SK-N-SH treated with all-trans-retinoic acid at 6 μM for 48 hours (cell line): ENCODE results near the gene SOWAHA.

Experiments
- ATAC-seq: fragments of 200-7000 bp; cut with Tn5 transposase; 3 replicates; pipeline ENCODE4 v1.9.1; 2020; ENCODE audit warnings: mild to moderate bottlenecking, moderate library complexity
- ARNTL ChIP-seq: fragments of 450-650 bp; formaldehyde crosslinking; IDR thresholded peaks from 2 replicates; pipeline ENCODE4 v1.5.0; 2020; ENCODE audit warnings: low read depth, mild to moderate bottlenecking, moderate library complexity, borderline replicate concordance
- BACH2 ChIP-seq: fragments of 250-450 bp; sonication (Bioruptor Pico); IDR thresholded peaks from 2 replicates; pipeline ENCODE4 v1.9.0; 2021; ENCODE audit warnings: mild to moderate bottlenecking, borderline replicate concordance
- CREB5 ChIP-seq: fragments of 250-450 bp; sonication (Bioruptor Pico); IDR thresholded peaks from 2 replicates; pipeline ENCODE4 v1.5.1; 2020; ENCODE audit warnings: low read depth, mild to moderate bottlenecking, moderate library complexity
- CSDC2 ChIP-seq: fragments of 250-450 bp; sonication (Bioruptor Pico); IDR thresholded peaks from 2 replicates; pipeline ENCODE4 v1.5.0; 2020; ENCODE audit warnings: mild to moderate bottlenecking, moderate library complexity
- CSRNP3 ChIP-seq: fragments of 250-450 bp; sonication (Bioruptor Pico); IDR thresholded peaks from 2 replicates; pipeline ENCODE4 v1.5.1; 2021; ENCODE audit warnings: mild to moderate bottlenecking, moderate library complexity
- ESRRG ChIP-seq: fragments of 250-450 bp; sonication (Bioruptor Pico); IDR thresholded peaks from 2 replicates; pipeline ENCODE4 v1.6.1; 2021; ENCODE audit warnings: mild to moderate bottlenecking
- GLIS3 ChIP-seq: fragments of 250-450 bp; sonication (Bioruptor Pico); IDR thresholded peaks from 2 replicates; pipeline ENCODE4 v1.5.0; 2020; ENCODE audit warnings: mild to moderate bottlenecking, moderate library complexity
- ISL1 ChIP-seq: fragments of 250-450 bp; sonication (Bioruptor Pico); IDR thresholded peaks from 2 replicates; pipeline ENCODE4 v2.1.2; 2022; ENCODE audit warnings: mild to moderate bottlenecking, moderate library complexity
- OSR1 ChIP-seq: fragments of 250-450 bp; sonication (Bioruptor Pico); IDR thresholded peaks from 2 replicates; pipeline ENCODE4 v1.8.0; 2022; ENCODE audit warnings: moderate library complexity, mild to moderate bottlenecking, inconsistent platforms
- PPARA ChIP-seq: fragments of 250-450 bp; sonication (Bioruptor Pico); IDR thresholded peaks from 2 replicates; pipeline ENCODE4 v1.5.0; 2020; ENCODE audit warnings: mild to moderate bottlenecking, borderline replicate concordance
- RARB ChIP-seq: fragments of 250-450 bp; sonication (Bioruptor Pico); IDR thresholded peaks from 2 replicates; pipeline ENCODE4 v1.8.0; 2021; ENCODE audit warnings: mild to moderate bottlenecking, moderate library complexity
- SNAI2 ChIP-seq: fragments of 250-450 bp; sonication (Bioruptor Pico); IDR thresholded peaks from 2 replicates; pipeline ENCODE4 v1.5.0; 2020; ENCODE audit warnings: mild to moderate bottlenecking, moderate library complexity
- TCF4 ChIP-seq: fragments of 250-450 bp; sonication (Bioruptor Pico); IDR thresholded peaks from 2 replicates; pipeline ENCODE4 v1.8.0; 2021; ENCODE audit warnings: mild to moderate bottlenecking, moderate library complexity, borderline replicate concordance
- TOX ChIP-seq: fragments of 250-450 bp; sonication (Bioruptor Pico); IDR thresholded peaks from 2 replicates; pipeline ENCODE4 v1.8.0; 2021; ENCODE audit warnings: mild to moderate bottlenecking, moderate library complexity, borderline replicate concordance
- TSHZ2 ChIP-seq: fragments of 250-450 bp; sonication (Bioruptor Pico); IDR thresholded peaks from 2 replicates; pipeline ENCODE4 v1.5.0; 2020; ENCODE audit warnings: mild to moderate bottlenecking, moderate library complexity
- ZC3H10 ChIP-seq: fragments of 250-450 bp; sonication (Bioruptor Pico); IDR thresholded peaks from 2 replicates; pipeline ENCODE4 v1.5.1; 2021; ENCODE audit warnings: mild to moderate bottlenecking, moderate library complexity
- ZFP3 ChIP-seq: fragments of 250-450 bp; sonication (Bioruptor Pico); IDR thresholded peaks from 2 replicates; pipeline ENCODE4 v1.5.0; 2020; ENCODE audit warnings: mild to moderate bottlenecking, moderate library complexity
- ZFP30 ChIP-seq: fragments of 450-650 bp; formaldehyde crosslinking; IDR thresholded peaks from 2 replicates; pipeline ENCODE4 v1.5.0; 2022; ENCODE audit warnings: mild to moderate bottlenecking, moderate library complexity
- ZNF565 ChIP-seq: fragments of 450-650 bp; formaldehyde crosslinking; conservative IDR thresholded peaks from 2 replicates; pipeline ENCODE4 v1.5.0; 2020; ENCODE audit warnings: low read depth, mild to moderate bottlenecking, moderate library complexity
- ZNF70 ChIP-seq: fragments of 450-650 bp; formaldehyde crosslinking; IDR thresholded peaks from 2 replicates; pipeline ENCODE4 v1.5.0; 2020; ENCODE audit warnings: mild to moderate bottlenecking, moderate library complexity
- ZNF8 ChIP-seq: fragments of 450-650 bp; formaldehyde crosslinking; IDR thresholded peaks from 2 replicates; pipeline ENCODE4 v1.5.0; 2020; ENCODE audit warnings: mild to moderate bottlenecking, moderate library complexity
- TF ChIP-seq, protein P1 (sequence below): fragments of 250-450 bp; sonication (Bioruptor Pico); IDR thresholded peaks from 2 replicates; pipeline ENCODE4 v1.8.0; 2020; ENCODE audit warnings: mild to moderate bottlenecking, moderate library complexity, borderline replicate concordance
- TF ChIP-seq, protein P2 (sequence below): fragments of 250-450 bp; sonication (Bioruptor Pico); IDR thresholded peaks from 2 replicates; pipeline ENCODE4 v1.8.0; 2021; ENCODE audit warnings: low read depth, mild to moderate bottlenecking, moderate library complexity, borderline replicate concordance

Gene SOWAHA

DNA sequence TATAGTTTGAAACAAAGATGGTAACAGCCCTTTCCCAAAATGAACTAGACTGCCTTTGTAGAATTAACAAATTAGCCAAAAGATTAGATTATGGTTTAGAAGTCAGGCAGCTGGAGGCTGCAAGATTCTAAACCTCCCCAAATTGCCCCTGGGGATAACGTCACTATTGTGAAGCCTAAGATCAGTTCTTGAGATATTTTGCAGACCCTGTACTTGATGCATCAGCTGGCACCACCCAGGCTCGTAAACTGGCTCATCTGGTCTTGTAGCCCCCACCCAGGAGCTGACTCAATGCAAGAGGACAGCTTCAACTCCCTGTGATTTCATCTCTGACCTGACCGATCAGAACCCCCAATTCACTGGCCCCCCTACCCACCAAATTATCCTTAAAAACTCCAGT lies 4.2 kb upstream of the SOWAHA start (continued):
- TF ChIP-seq CSRNP3 (CRISPR knock-in tag): no peak

GRCh38 chr5:132810605-132811004 lies 2.5 kb upstream of the SOWAHA start:
- TF ChIP-seq CREB5 (no peak), ESRRG (CRISPR knock-in tag) (no peak), ZNF8 (CRISPR knock-in tag) (no peak), TSHZ2 (CRISPR knock-in tag) (no peak), TCF4 (CRISPR knock-in tag) (no peak), RARB (no peak), ARNTL (no peak), GLIS3 (no peak), ZNF70 (CRISPR knock-in tag) (no peak), OSR1 (CRISPR knock-in tag) (no peak), PPARA (no peak), BACH2 (CRISPR knock-in tag) (no peak)
- TF ChIP-seq, protein P1, sequence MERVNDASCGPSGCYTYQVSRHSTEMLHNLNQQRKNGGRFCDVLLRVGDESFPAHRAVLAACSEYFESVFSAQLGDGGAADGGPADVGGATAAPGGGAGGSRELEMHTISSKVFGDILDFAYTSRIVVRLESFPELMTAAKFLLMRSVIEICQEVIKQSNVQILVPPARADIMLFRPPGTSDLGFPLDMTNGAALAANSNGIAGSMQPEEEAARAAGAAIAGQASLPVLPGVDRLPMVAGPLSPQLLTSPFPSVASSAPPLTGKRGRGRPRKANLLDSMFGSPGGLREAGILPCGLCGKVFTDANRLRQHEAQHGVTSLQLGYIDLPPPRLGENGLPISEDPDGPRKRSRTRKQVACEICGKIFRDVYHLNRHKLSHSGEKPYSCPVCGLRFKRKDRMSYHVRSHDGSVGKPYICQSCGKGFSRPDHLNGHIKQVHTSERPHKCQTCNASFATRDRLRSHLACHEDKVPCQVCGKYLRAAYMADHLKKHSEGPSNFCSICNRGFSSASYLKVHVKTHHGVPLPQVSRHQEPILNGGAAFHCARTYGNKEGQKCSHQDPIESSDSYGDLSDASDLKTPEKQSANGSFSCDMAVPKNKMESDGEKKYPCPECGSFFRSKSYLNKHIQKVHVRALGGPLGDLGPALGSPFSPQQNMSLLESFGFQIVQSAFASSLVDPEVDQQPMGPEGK (CRISPR knock-in tag): no peak
- no peak for ATAC-seq

- no peak for ATAC-seq
- TF ChIP-seq CSDC2 (CRISPR knock-in tag) (no peak), CREB5 (no peak), GLIS3 (no peak), ISL1 (CRISPR knock-in tag) (no peak), BACH2 (CRISPR knock-in tag) (no peak), RARB (no peak), TCF4 (CRISPR knock-in tag) (no peak), ZC3H10 (CRISPR knock-in tag) (no peak), ZNF8 (CRISPR knock-in tag) (no peak), ZNF70 (CRISPR knock-in tag) (no peak), ZFP30 (CRISPR knock-in tag) (no peak), CSRNP3 (CRISPR knock-in tag) (no peak), ZNF565 (CRISPR knock-in tag) (no peak), PPARA (no peak), ZFP3 (CRISPR knock-in tag) (no peak), SNAI2 (CRISPR knock-in tag) (no peak), TOX (CRISPR knock-in tag) (no peak)
- TF ChIP-seq, protein P2, sequence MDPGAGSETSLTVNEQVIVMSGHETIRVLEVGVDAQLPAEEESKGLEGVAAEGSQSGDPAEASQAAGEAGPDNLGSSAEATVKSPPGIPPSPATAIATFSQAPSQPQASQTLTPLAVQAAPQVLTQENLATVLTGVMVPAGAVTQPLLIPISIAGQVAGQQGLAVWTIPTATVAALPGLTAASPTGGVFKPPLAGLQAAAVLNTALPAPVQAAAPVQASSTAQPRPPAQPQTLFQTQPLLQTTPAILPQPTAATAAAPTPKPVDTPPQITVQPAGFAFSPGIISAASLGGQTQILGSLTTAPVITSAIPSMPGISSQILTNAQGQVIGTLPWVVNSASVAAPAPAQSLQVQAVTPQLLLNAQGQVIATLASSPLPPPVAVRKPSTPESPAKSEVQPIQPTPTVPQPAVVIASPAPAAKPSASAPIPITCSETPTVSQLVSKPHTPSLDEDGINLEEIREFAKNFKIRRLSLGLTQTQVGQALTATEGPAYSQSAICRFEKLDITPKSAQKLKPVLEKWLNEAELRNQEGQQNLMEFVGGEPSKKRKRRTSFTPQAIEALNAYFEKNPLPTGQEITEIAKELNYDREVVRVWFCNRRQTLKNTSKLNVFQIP (CRISPR knock-in tag): no peak
Measured at GRCh38 chr5:132812123-132812765, 858 bp upstream of the SOWAHA start.
